Neural cell (in vitro differentiated cells): Measurements from ENCODE around the gene HEG1. TPM values are rescaled to one million over a fixed set of nuclear protein-coding genes. Genes with fewer than 3 reads are reported as not detected.

ENCODE experiments used
- H2AFZ ChIP-seq: fragments of 200-600, 300-800 bp; sonication (generic), shearing (Covaris generic); 2 replicates; pipeline ENCODE4 v1.6.0; 2014; ENCODE audit warnings: low read depth, mild to moderate bottlenecking, antibody characterized with exemption, low read length, moderate library complexity
- H3F3A ChIP-seq: fragments of 200-600 bp; shearing (Covaris generic); 2 replicates; pipeline ENCODE4 v1.6.1; 2016; ENCODE audit warnings: mild to moderate bottlenecking, moderate library complexity, mixed read lengths, antibody characterized with exemption, low read length; ENCODE audit not compliant: insufficient read depth, poor library complexity, severe bottlenecking
- H3K27ac ChIP-seq: fragments of 200-600, 300-800 bp; sonication (generic), shearing (Covaris generic); 2 replicates; pipeline ENCODE4 v1.5.1; 2014; ENCODE audit warnings: mild to moderate bottlenecking, low read length, moderate library complexity
- H3K27me3 ChIP-seq: fragments of 300-800, 200-600 bp; sonication (generic), shearing (Covaris generic); 2 replicates; pipeline ENCODE4 v1.6.0; 2014; ENCODE audit warnings: mild to moderate bottlenecking, low read depth, low read length, moderate library complexity; ENCODE audit not compliant: insufficient read depth
- H3K36me3 ChIP-seq: fragments of 300-800, 200-600 bp; sonication (generic), shearing (Covaris generic); 2 replicates; pipeline ENCODE4 v1.5.1; 2014; ENCODE audit warnings: mild to moderate bottlenecking, antibody characterized with exemption, low read length, moderate library complexity; ENCODE audit not compliant: insufficient read depth
- H3K4me2 ChIP-seq: fragments of 300-800, 200-600 bp; sonication (generic), shearing (Covaris generic); 2 replicates; pipeline ENCODE4 v1.6.0; 2014; ENCODE audit warnings: mild to moderate bottlenecking, low read length
- H3K4me3 ChIP-seq: fragments of 300-800, 200-600 bp; sonication (generic), shearing (Covaris generic); 2 replicates; pipeline ENCODE4 v1.5.1; 2014; ENCODE audit warnings: mild to moderate bottlenecking, low read length, moderate library complexity
- H3K79me2 ChIP-seq: fragments of 200-600 bp; shearing (Covaris generic); replicated peaks from 2 replicates; pipeline ENCODE4 v1.6.0; 2014; ENCODE audit warnings: mild to moderate bottlenecking, low read length, moderate library complexity; ENCODE audit not compliant: insufficient read depth
- H3K9ac ChIP-seq: fragments of 300-800, 200-600 bp; sonication (generic), shearing (Covaris generic); 2 replicates; pipeline ENCODE4 v1.6.1; 2016; ENCODE audit warnings: mild to moderate bottlenecking, low read length, mixed read lengths
- H3K9me2 ChIP-seq: fragments of 200-600 bp; shearing (Covaris generic); 2 replicates; pipeline ENCODE4 v1.6.1; 2016; ENCODE audit warnings: mild to moderate bottlenecking, low read length, mixed read lengths; ENCODE audit not compliant: insufficient read depth
- H3K9me3 ChIP-seq: fragments of 200-600, 300-800 bp; sonication (generic), shearing (Covaris generic); 2 replicates; pipeline ENCODE4 v1.6.1; 2016; ENCODE audit warnings: mild to moderate bottlenecking, mixed run types, low read length, moderate library complexity, mixed read lengths
- H4K20me1 ChIP-seq: fragments of 200-600 bp; shearing (Covaris generic); 2 replicates; pipeline ENCODE4 v1.6.1; 2016; ENCODE audit warnings: mild to moderate bottlenecking, mixed run types; ENCODE audit not compliant: insufficient read depth
- EP300 ChIP-seq: fragments of 450-650 bp; conservative IDR thresholded peaks from 2 replicates; pipeline ENCODE4 v1.6.1; 2014; ENCODE audit warnings: antibody characterized with exemption, mild to moderate bottlenecking, moderate library complexity; ENCODE audit not compliant: poor library complexity, severe bottlenecking
- EZH2 ChIP-seq: fragments of 200-600, 300-800 bp; shearing (Covaris generic), sonication (generic); IDR thresholded peaks from 2 replicates; pipeline ENCODE4 v1.6.1; 2014; ENCODE audit warnings: antibody characterized with exemption, low read length, borderline replicate concordance, mild to moderate bottlenecking; ENCODE audit not compliant: insufficient read depth, poor library complexity, severe bottlenecking
- MXI1 ChIP-seq: fragments of 450-650 bp; conservative IDR thresholded peaks from 2 replicates; pipeline ENCODE4 v1.6.1; 2014; ENCODE audit warnings: antibody characterized with exemption, mild to moderate bottlenecking; ENCODE audit not compliant: poor library complexity, severe bottlenecking
- POLR2AphosphoS5 ChIP-seq: IDR thresholded peaks from 2 replicates; pipeline ENCODE4 v1.6.1; 2012
- RAD21 ChIP-seq: fragments of 450-650 bp; conservative IDR thresholded peaks from 2 replicates; pipeline ENCODE4 v1.6.1; 2014; ENCODE audit warnings: antibody characterized with exemption, mild to moderate bottlenecking, moderate library complexity
- SMC3 ChIP-seq: fragments of 450-650 bp; conservative IDR thresholded peaks from 2 replicates; pipeline ENCODE4 v1.6.1; 2014; ENCODE audit warnings: antibody characterized with exemption, mild to moderate bottlenecking, moderate library complexity; ENCODE audit not compliant: poor library complexity
- TAF1 ChIP-seq: IDR thresholded peaks from 2 replicates; pipeline ENCODE4 v1.6.1; 2012; ENCODE audit warnings: low read depth
- polyA plus RNA-seq: library from polyadenylated mRNA; depleted of rRNA; stranded (reverse); fragments of >200 nt; gene quantifications from 2 replicates; pipeline ENCODE4 v1.2.3, GENCODE V29; 2014
- TF ChIP-seq, protein P1 (sequence below): fragments of 450-650 bp; IDR thresholded peaks from 2 replicates; pipeline ENCODE4 v1.5.1; 2014; ENCODE audit warnings: antibody characterized with exemption, mild to moderate bottlenecking, moderate library complexity; ENCODE audit not compliant: poor library complexity, severe bottlenecking
- TF ChIP-seq, protein P2 (sequence below): IDR thresholded peaks from 2 replicates; pipeline ENCODE4 v1.6.1; 2012; ENCODE audit warnings: borderline replicate concordance

The HEG1 gene
- polyA plus RNA-seq, 1 donor from 2014 or later, result 0.48 TPM

GRCh38 chr3:124962403-124962940 is 93.3 kb downstream of the HEG1 start:
- Histone ChIP-seq H3K4me2 (no peak overlapping the region), H2AFZ (no peak overlapping the region), H3K27me3 (no peaks in the 10 kb centered on the region), H3K4me3 (no peak overlapping the region), H3F3A (no peaks in the 10 kb centered on the region), H3K27ac (no peak overlapping the region), H3K79me2 (no peaks in the 10 kb centered on the region), H4K20me1 (no peaks in the 10 kb centered on the region), H3K9ac (no peak overlapping the region), H3K9me3 (no peaks in the 10 kb centered on the region), H3K36me3 (no peaks in the 10 kb centered on the region), H3K9me2 (no peaks in the 10 kb centered on the region)
- TF ChIP-seq TAF1 (no peak), MXI1 (no peak), POLR2AphosphoS5 (no peak)

GRCh38 chr3:124960698-124961097 is 95.1 kb downstream of the HEG1 start:
- Histone ChIP-seq H3K9me2 (no peaks in the 10 kb centered on the region), H3K9ac (no peak overlapping the region), H3K4me3 (no peak overlapping the region), H3K9me3 (no peaks in the 10 kb centered on the region), H3F3A (no peaks in the 10 kb centered on the region), H3K4me2 (no peak overlapping the region), H4K20me1 (no peaks in the 10 kb centered on the region), H3K79me2 (no peaks in the 10 kb centered on the region), H2AFZ (no peak overlapping the region), H3K27me3 (no peaks in the 10 kb centered on the region), H3K27ac (no peak overlapping the region), H3K36me3 (no peaks in the 10 kb centered on the region)
- TF ChIP-seq EP300, result no peak
- TF ChIP-seq TAF1, result no peak
- TF ChIP-seq, protein P1, sequence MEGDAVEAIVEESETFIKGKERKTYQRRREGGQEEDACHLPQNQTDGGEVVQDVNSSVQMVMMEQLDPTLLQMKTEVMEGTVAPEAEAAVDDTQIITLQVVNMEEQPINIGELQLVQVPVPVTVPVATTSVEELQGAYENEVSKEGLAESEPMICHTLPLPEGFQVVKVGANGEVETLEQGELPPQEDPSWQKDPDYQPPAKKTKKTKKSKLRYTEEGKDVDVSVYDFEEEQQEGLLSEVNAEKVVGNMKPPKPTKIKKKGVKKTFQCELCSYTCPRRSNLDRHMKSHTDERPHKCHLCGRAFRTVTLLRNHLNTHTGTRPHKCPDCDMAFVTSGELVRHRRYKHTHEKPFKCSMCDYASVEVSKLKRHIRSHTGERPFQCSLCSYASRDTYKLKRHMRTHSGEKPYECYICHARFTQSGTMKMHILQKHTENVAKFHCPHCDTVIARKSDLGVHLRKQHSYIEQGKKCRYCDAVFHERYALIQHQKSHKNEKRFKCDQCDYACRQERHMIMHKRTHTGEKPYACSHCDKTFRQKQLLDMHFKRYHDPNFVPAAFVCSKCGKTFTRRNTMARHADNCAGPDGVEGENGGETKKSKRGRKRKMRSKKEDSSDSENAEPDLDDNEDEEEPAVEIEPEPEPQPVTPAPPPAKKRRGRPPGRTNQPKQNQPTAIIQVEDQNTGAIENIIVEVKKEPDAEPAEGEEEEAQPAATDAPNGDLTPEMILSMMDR, result no peak
- TF ChIP-seq, protein P2, sequence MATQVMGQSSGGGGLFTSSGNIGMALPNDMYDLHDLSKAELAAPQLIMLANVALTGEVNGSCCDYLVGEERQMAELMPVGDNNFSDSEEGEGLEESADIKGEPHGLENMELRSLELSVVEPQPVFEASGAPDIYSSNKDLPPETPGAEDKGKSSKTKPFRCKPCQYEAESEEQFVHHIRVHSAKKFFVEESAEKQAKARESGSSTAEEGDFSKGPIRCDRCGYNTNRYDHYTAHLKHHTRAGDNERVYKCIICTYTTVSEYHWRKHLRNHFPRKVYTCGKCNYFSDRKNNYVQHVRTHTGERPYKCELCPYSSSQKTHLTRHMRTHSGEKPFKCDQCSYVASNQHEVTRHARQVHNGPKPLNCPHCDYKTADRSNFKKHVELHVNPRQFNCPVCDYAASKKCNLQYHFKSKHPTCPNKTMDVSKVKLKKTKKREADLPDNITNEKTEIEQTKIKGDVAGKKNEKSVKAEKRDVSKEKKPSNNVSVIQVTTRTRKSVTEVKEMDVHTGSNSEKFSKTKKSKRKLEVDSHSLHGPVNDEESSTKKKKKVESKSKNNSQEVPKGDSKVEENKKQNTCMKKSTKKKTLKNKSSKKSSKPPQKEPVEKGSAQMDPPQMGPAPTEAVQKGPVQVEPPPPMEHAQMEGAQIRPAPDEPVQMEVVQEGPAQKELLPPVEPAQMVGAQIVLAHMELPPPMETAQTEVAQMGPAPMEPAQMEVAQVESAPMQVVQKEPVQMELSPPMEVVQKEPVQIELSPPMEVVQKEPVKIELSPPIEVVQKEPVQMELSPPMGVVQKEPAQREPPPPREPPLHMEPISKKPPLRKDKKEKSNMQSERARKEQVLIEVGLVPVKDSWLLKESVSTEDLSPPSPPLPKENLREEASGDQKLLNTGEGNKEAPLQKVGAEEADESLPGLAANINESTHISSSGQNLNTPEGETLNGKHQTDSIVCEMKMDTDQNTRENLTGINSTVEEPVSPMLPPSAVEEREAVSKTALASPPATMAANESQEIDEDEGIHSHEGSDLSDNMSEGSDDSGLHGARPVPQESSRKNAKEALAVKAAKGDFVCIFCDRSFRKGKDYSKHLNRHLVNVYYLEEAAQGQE, result no peak
- no peak for TF ChIP-seq EZH2
- TF ChIP-seq SMC3, result no peak

DNA sequence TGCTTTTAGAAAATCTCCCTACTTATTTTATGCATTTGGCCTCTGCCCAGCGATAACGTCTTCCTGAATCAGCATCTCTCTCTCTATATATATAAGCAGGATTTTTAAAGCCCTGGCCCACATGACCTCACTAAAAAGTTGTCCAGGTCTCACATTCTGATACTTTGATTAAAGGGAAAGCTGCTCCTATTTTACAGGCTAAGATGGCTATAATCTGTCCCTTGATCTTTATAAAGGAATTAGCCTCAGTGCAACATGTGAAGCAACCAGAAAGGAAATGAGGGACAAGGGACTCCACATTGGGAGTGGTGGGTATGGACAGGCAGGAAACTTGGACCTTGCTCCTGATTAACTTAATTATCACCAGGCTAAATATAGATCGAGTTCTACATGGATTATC is 95.7 kb downstream of the HEG1 start:
- H3K36me3 ChIP-seq, result no peaks in the 10 kb centered on the region
- H2AFZ ChIP-seq, result no peak overlapping the region
- H3K9me3 ChIP-seq, result no peaks in the 10 kb centered on the region
- H3F3A ChIP-seq, result no peaks in the 10 kb centered on the region
- H3K4me3 ChIP-seq, result no peak overlapping the region
- no peak for TF ChIP-seq TAF1
- TF ChIP-seq, protein P1, result no peak
- TF ChIP-seq MXI1, result no peak
- TF ChIP-seq, protein P2, result no peak
- no peak for TF ChIP-seq RAD21
- TF ChIP-seq POLR2AphosphoS5, result no peak
- TF ChIP-seq SMC3, result no peak
- TF ChIP-seq EP300, result no peak
- TF ChIP-seq EZH2, result no peak
- no peak overlapping the region for H3K4me2 ChIP-seq
- no peaks in the 10 kb centered on the region for H3K9me2 ChIP-seq
- no peaks in the 10 kb centered on the region for H4K20me1 ChIP-seq
- H3K9ac ChIP-seq, result no peak overlapping the region
- no peaks in the 10 kb centered on the region for H3K27me3 ChIP-seq
- H3K27ac ChIP-seq, result no peak overlapping the region
- no peaks in the 10 kb centered on the region for H3K79me2 ChIP-seq
